ENCODE measurements around the gene CBFA2T2.
"Not testable (repeated sequence)": the region's sequence is repeated elsewhere in the genome, so short reads cannot be mapped to it uniquely, and the experiment has no call there.

Gene CBFA2T2

GRCh38 chr20:33532753-33533459 lies 43.0 kb downstream of the CBFA2T2 start:
- DNase-seq, result no peak
- ChIA-PET CTCF (interaction anchor here (0.8 to 1.3 kb wide), 3 partner anchors 10 to 37 kb away, joined by 3 to 4 read pairs (median 3); no protein-coding TSS in a partner anchor), POLR2A (interaction anchor here (0.6 kb wide), 1 partner anchor 122 kb away, joined by 3 read pairs; no protein-coding TSS in a partner anchor)
- peaks cover 0 to 16% (median 2%) of the 10 kb centered on the region in 4 experiments for H3K4me1 ChIP-seq (ENCODE audit: control extremely low read depth in 1 of 4, control insufficient read depth in 4 of 4, insufficient read depth in 4 of 4, low read length in 3 of 4)
- H3K27me3 ChIP-seq (replicated peaks in 2 of 5; ENCODE audit: control insufficient read depth in 4 of 5, insufficient read depth in 5 of 5, low read length in 4 of 5), result no peaks in the 10 kb centered on the region
- H3K27ac ChIP-seq (ENCODE audit: insufficient read depth in 1 of 2, low read depth in 1 of 2, low read length in 2 of 2, poor library complexity in 1 of 2, severe bottlenecking in 2 of 2), result no peak overlapping the region
- no peaks in the 10 kb centered on the region for H3K36me3 ChIP-seq (ENCODE audit: control insufficient read depth in 4 of 4, insufficient read depth in 4 of 4, low read length in 3 of 4)
- H3K9me3 ChIP-seq (ENCODE audit: control extremely low read depth in 1 of 5, control insufficient read depth in 4 of 5, insufficient read depth in 2 of 5, low read depth in 1 of 5, low read length in 4 of 5), result no peaks in the 10 kb centered on the region
- H3K4me3 ChIP-seq (ENCODE audit: control insufficient read depth in 1 of 7, extremely low read depth in 1 of 7, insufficient read depth in 4 of 7, low read depth in 2 of 7, low read length in 6 of 7), result no peak overlapping the region
- 0% methylated on average over 1 of the region's 2 CpGs for WGBS (ENCODE audit: insufficient coverage)

GRCh38 chr20:33535717-33536116 lies 45.8 kb downstream of the CBFA2T2 start:
- H3K27ac ChIP-seq (ENCODE audit: insufficient read depth in 1 of 2, low read depth in 1 of 2, low read length in 2 of 2, poor library complexity in 1 of 2, severe bottlenecking in 2 of 2); H3K36me3 ChIP-seq (ENCODE audit: control insufficient read depth in 4 of 4, insufficient read depth in 4 of 4, low read length in 3 of 4); H3K27me3 ChIP-seq (replicated peaks in 2 of 5; ENCODE audit: control insufficient read depth in 4 of 5, insufficient read depth in 5 of 5, low read length in 4 of 5); POLR2A ChIA-PET; DNase-seq; H3K9me3 ChIP-seq (ENCODE audit: control extremely low read depth in 1 of 5, control insufficient read depth in 4 of 5, insufficient read depth in 2 of 5, low read depth in 1 of 5, low read length in 4 of 5); H3K4me3 ChIP-seq (ENCODE audit: control insufficient read depth in 1 of 7, extremely low read depth in 1 of 7, insufficient read depth in 4 of 7, low read depth in 2 of 7, low read length in 6 of 7): not testable (repeated sequence)
- no CpG with 5 or more reads among the region's 8 CpGs for WGBS (ENCODE audit: insufficient coverage)
- CTCF ChIA-PET, result interaction anchor here (0.6 kb wide), 1 partner anchor 9 kb away, joined by 3 read pairs; no protein-coding TSS in a partner anchor
- H3K4me1 ChIP-seq (ENCODE audit: control extremely low read depth in 1 of 4, control insufficient read depth in 4 of 4, insufficient read depth in 4 of 4, low read length in 3 of 4), result peaks cover 0 to 16% (median 2%) of the 10 kb centered on the region in 4 experiments

- H3K4me1 ChIP-seq (ENCODE audit: control extremely low read depth in 1 of 4, control insufficient read depth in 4 of 4, insufficient read depth in 4 of 4, low read length in 3 of 4), result peaks cover 0 to 5% (median 1%) of the 10 kb centered on the region in 4 experiments
- no peak overlapping the region for H3K27ac ChIP-seq (ENCODE audit: insufficient read depth in 1 of 2, low read depth in 1 of 2, low read length in 2 of 2, poor library complexity in 1 of 2, severe bottlenecking in 2 of 2)
- H3K36me3 ChIP-seq (ENCODE audit: control insufficient read depth in 4 of 4, insufficient read depth in 4 of 4, low read length in 3 of 4), result no peaks in the 10 kb centered on the region
- DNase-seq, result no peak
- no peak overlapping the region for H3K4me3 ChIP-seq (ENCODE audit: control insufficient read depth in 1 of 7, extremely low read depth in 1 of 7, insufficient read depth in 4 of 7, low read depth in 2 of 7, low read length in 6 of 7)
- ChIA-PET POLR2A (no interaction called here), CTCF (interaction anchor here (0.7 to 1.4 kb wide), 4 partner anchors 10 to 1936 kb away, joined by 3 to 4 read pairs (median 3); no protein-coding TSS in a partner anchor)
- H3K27me3 ChIP-seq (replicated peaks in 2 of 5; ENCODE audit: control insufficient read depth in 4 of 5, insufficient read depth in 5 of 5, low read length in 4 of 5), result no peaks in the 10 kb centered on the region
- no peaks in the 10 kb centered on the region for H3K9me3 ChIP-seq (ENCODE audit: control extremely low read depth in 1 of 5, control insufficient read depth in 4 of 5, insufficient read depth in 2 of 5, low read depth in 1 of 5, low read length in 4 of 5)
- WGBS (ENCODE audit: insufficient coverage), result no CpG with 5 or more reads among the region's 2 CpGs
These were observed 47.7 kb downstream of the CBFA2T2 start for GRCh38 chr20:33537608-33538007.

- no peak overlapping the region for H3K4me3 ChIP-seq (ENCODE audit: control insufficient read depth in 1 of 7, extremely low read depth in 1 of 7, insufficient read depth in 4 of 7, low read depth in 2 of 7, low read length in 6 of 7)
- no peaks in the 10 kb centered on the region for H3K9me3 ChIP-seq (ENCODE audit: control extremely low read depth in 1 of 5, control insufficient read depth in 4 of 5, insufficient read depth in 2 of 5, low read depth in 1 of 5, low read length in 4 of 5)
- H3K27me3 ChIP-seq (replicated peaks in 2 of 5; ENCODE audit: control insufficient read depth in 4 of 5, insufficient read depth in 5 of 5, low read length in 4 of 5), result no peaks in the 10 kb centered on the region
- H3K36me3 ChIP-seq (ENCODE audit: control insufficient read depth in 4 of 4, insufficient read depth in 4 of 4, low read length in 3 of 4), result no peaks in the 10 kb centered on the region
- POLR2A ChIA-PET, result no interaction called here
- no CpG with 5 or more reads among the region's 1 CpG for WGBS (ENCODE audit: insufficient coverage)
- CTCF ChIA-PET, result no interaction called here
- H3K27ac ChIP-seq (ENCODE audit: insufficient read depth in 1 of 2, low read depth in 1 of 2, low read length in 2 of 2, poor library complexity in 1 of 2, severe bottlenecking in 2 of 2), result no peak overlapping the region
- no peak for DNase-seq
- H3K4me1 ChIP-seq (ENCODE audit: control extremely low read depth in 1 of 4, control insufficient read depth in 4 of 4, insufficient read depth in 4 of 4, low read length in 3 of 4), result no peaks in the 10 kb centered on the region
These were observed 49.2 kb downstream of the CBFA2T2 start for GRCh38 chr20:33539129-33539528.

- H3K27ac ChIP-seq (ENCODE audit: insufficient read depth in 1 of 2, low read depth in 1 of 2, low read length in 2 of 2, poor library complexity in 1 of 2, severe bottlenecking in 2 of 2), result no peak overlapping the region
- H3K9me3 ChIP-seq (ENCODE audit: control extremely low read depth in 1 of 5, control insufficient read depth in 4 of 5, insufficient read depth in 2 of 5, low read depth in 1 of 5, low read length in 4 of 5), result no peaks in the 10 kb centered on the region
- no peak overlapping the region for H3K4me3 ChIP-seq (ENCODE audit: control insufficient read depth in 1 of 7, extremely low read depth in 1 of 7, insufficient read depth in 4 of 7, low read depth in 2 of 7, low read length in 6 of 7)
- no peaks in the 10 kb centered on the region for H3K27me3 ChIP-seq (replicated peaks in 2 of 5; ENCODE audit: control insufficient read depth in 4 of 5, insufficient read depth in 5 of 5, low read length in 4 of 5)
- ChIA-PET CTCF (interaction anchor here (0.7 to 1.4 kb wide), 2 partner anchors 19 to 279 kb away, joined by 3 read pairs; no protein-coding TSS in a partner anchor), POLR2A (no interaction called here)
- no CpG with 5 or more reads among the region's 4 CpGs for WGBS (ENCODE audit: insufficient coverage)
- no peaks in the 10 kb centered on the region for H3K4me1 ChIP-seq (ENCODE audit: control extremely low read depth in 1 of 4, control insufficient read depth in 4 of 4, insufficient read depth in 4 of 4, low read length in 3 of 4)
- no peak for DNase-seq
- no peaks in the 10 kb centered on the region for H3K36me3 ChIP-seq (ENCODE audit: control insufficient read depth in 4 of 4, insufficient read depth in 4 of 4, low read length in 3 of 4)
These were observed 50.5 kb downstream of the CBFA2T2 start for GRCh38 chr20:33540427-33540826.

GRCh38 chr20:33541074-33541473 lies 51.2 kb downstream of the CBFA2T2 start:
- no peak for DNase-seq
- Histone ChIP-seq H3K36me3 (ENCODE audit: control insufficient read depth in 4 of 4, insufficient read depth in 4 of 4, low read length in 3 of 4) (no peaks in the 10 kb centered on the region), H3K4me1 (ENCODE audit: control extremely low read depth in 1 of 4, control insufficient read depth in 4 of 4, insufficient read depth in 4 of 4, low read length in 3 of 4) (no peaks in the 10 kb centered on the region), H3K27me3 (replicated peaks in 2 of 5; ENCODE audit: control insufficient read depth in 4 of 5, insufficient read depth in 5 of 5, low read length in 4 of 5) (no peaks in the 10 kb centered on the region), H3K4me3 (ENCODE audit: control insufficient read depth in 1 of 7, extremely low read depth in 1 of 7, insufficient read depth in 4 of 7, low read depth in 2 of 7, low read length in 6 of 7) (no peak overlapping the region), H3K9me3 (ENCODE audit: control extremely low read depth in 1 of 5, control insufficient read depth in 4 of 5, insufficient read depth in 2 of 5, low read depth in 1 of 5, low read length in 4 of 5) (no peaks in the 10 kb centered on the region), H3K27ac (ENCODE audit: insufficient read depth in 1 of 2, low read depth in 1 of 2, low read length in 2 of 2, poor library complexity in 1 of 2, severe bottlenecking in 2 of 2) (no peak overlapping the region)
- 100% methylated on average over 1 of the region's 4 CpGs for WGBS (ENCODE audit: insufficient coverage)
- ChIA-PET CTCF (interaction anchor here (0.7 to 1.4 kb wide), 2 partner anchors 19 to 278 kb away, joined by 3 read pairs; no protein-coding TSS in a partner anchor), POLR2A (no interaction called here)

GRCh38 chr20:33541797-33542196 lies 51.9 kb downstream of the CBFA2T2 start:
- POLR2A ChIA-PET, result no interaction called here
- no peak overlapping the region for H3K4me3 ChIP-seq (ENCODE audit: control insufficient read depth in 1 of 7, extremely low read depth in 1 of 7, insufficient read depth in 4 of 7, low read depth in 2 of 7, low read length in 6 of 7)
- no peaks in the 10 kb centered on the region for H3K4me1 ChIP-seq (ENCODE audit: control extremely low read depth in 1 of 4, control insufficient read depth in 4 of 4, insufficient read depth in 4 of 4, low read length in 3 of 4)
- no peak for DNase-seq
- H3K9me3 ChIP-seq (ENCODE audit: control extremely low read depth in 1 of 5, control insufficient read depth in 4 of 5, insufficient read depth in 2 of 5, low read depth in 1 of 5, low read length in 4 of 5), result no peaks in the 10 kb centered on the region
- 100% methylated on average over 1 of the region's 1 CpG for WGBS (ENCODE audit: insufficient coverage)
- CTCF ChIA-PET, result interaction anchor here (2.5 kb wide), 1 partner anchor 11 kb away, joined by 8 read pairs; no protein-coding TSS in a partner anchor
- H3K36me3 ChIP-seq (ENCODE audit: control insufficient read depth in 4 of 4, insufficient read depth in 4 of 4, low read length in 3 of 4), result no peaks in the 10 kb centered on the region
- no peaks in the 10 kb centered on the region for H3K27me3 ChIP-seq (replicated peaks in 2 of 5; ENCODE audit: control insufficient read depth in 4 of 5, insufficient read depth in 5 of 5, low read length in 4 of 5)
- H3K27ac ChIP-seq (ENCODE audit: insufficient read depth in 1 of 2, low read depth in 1 of 2, low read length in 2 of 2, poor library complexity in 1 of 2, severe bottlenecking in 2 of 2), result no peak overlapping the region
